Measurements from ENCODE around the gene TBC1D23.

- no peak for TF ChIP-seq ZNF253 (CRISPR knock-in tag; IDR thresholded peaks at IDR 0.05; ENCODE audit: borderline replicate concordance)
- TF ChIP-seq ZFX (CRISPR knock-in tag; IDR thresholded peaks at IDR 0.05; ENCODE audit: low read depth): no peak
- TF ChIP-seq NPAS2 (CRISPR knock-in tag; IDR thresholded peaks at IDR 0.05; ENCODE audit: borderline replicate concordance): no peak
- no peak for TF ChIP-seq CBX5 (CRISPR knock-in tag; IDR thresholded peaks at IDR 0.05; ENCODE audit: borderline replicate concordance)
- no peak for TF ChIP-seq POLR2G (IDR thresholded peaks at IDR 0.05; ENCODE audit: low read depth, low read length)
- no peak for TF ChIP-seq THAP11 (CRISPR knock-in tag; IDR thresholded peaks at IDR 0.05)
- no peak for TF ChIP-seq EP300 (IDR thresholded peaks at IDR 0.05; ENCODE audit: low read depth in 2 of 2, low read length in 2 of 2)
- TF ChIP-seq EP300 (CRISPR knock-in tag; IDR thresholded peaks at IDR 0.05; ENCODE audit: borderline replicate concordance): no peak
- TF ChIP-seq CTCF (CRISPR knock-in tag; IDR thresholded peaks at IDR 0.05): no peak
- TF ChIP-seq ZBTB7A (CRISPR knock-in tag; IDR thresholded peaks at IDR 0.05): no peak
- TF ChIP-seq ATF5 (CRISPR knock-in tag; IDR thresholded peaks at IDR 0.05; ENCODE audit: low read depth): no peak
- no peak for TF ChIP-seq GLI4 (CRISPR knock-in tag; IDR thresholded peaks at IDR 0.05; ENCODE audit: borderline replicate concordance)
- TF ChIP-seq UBTF (CRISPR knock-in tag; IDR thresholded peaks at IDR 0.05): no peak
- TF ChIP-seq JUN (CRISPR knock-in tag; IDR thresholded peaks at IDR 0.05): no peak
- TF ChIP-seq TAF1 (CRISPR knock-in tag; IDR thresholded peaks at IDR 0.05): no peak
Measured at GRCh38 chr3:100333970-100334487, 73.2 kb downstream of the TBC1D23 start.

All from HepG2 (cell line).